HG03095 (cell line): ENCODE data around the gene NF1.

Source experiments
- ATAC-seq: cut with Tn5 transposase; IDR thresholded peaks from one replicate; pipeline ENCODE4 v1.9.1; 2021; ENCODE audit warnings: moderate library complexity; ENCODE audit not compliant: unreplicated experiment

Gene NF1

DNA sequence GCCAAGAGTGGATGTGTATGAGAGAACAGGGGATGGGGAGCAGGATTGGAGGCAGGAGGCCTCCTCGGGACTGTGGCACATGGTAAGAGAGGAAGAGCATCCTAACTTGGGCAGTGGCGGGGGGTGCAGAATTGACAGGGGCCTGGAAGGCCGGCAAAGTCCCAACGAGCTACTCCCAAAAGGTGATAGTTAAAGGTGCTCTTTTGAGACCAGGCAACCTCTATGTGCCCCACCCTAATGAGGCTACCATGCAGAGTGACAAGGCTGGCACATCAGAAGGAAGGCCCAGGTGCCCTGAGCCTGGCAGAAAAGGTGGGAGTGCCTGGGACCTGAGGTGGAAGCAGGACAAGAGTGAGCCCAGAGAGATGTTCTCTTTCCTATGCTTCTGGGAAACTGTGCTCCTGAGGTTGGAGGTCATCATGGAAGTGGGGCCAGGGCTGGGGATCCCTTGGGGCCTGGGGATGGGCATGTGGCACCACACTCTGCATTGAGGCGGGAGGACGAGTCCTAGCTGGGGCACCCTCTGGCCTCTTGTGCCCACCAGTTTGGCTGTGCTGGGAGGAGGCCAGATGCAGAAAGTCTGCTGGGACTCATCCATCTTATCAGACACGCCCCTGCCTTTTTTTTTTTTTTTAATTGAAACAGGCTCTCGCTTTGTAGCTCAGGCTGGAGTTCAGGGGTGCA is 302.6 kb downstream of the NF1 start:
- no peak for ATAC-seq

DNA sequence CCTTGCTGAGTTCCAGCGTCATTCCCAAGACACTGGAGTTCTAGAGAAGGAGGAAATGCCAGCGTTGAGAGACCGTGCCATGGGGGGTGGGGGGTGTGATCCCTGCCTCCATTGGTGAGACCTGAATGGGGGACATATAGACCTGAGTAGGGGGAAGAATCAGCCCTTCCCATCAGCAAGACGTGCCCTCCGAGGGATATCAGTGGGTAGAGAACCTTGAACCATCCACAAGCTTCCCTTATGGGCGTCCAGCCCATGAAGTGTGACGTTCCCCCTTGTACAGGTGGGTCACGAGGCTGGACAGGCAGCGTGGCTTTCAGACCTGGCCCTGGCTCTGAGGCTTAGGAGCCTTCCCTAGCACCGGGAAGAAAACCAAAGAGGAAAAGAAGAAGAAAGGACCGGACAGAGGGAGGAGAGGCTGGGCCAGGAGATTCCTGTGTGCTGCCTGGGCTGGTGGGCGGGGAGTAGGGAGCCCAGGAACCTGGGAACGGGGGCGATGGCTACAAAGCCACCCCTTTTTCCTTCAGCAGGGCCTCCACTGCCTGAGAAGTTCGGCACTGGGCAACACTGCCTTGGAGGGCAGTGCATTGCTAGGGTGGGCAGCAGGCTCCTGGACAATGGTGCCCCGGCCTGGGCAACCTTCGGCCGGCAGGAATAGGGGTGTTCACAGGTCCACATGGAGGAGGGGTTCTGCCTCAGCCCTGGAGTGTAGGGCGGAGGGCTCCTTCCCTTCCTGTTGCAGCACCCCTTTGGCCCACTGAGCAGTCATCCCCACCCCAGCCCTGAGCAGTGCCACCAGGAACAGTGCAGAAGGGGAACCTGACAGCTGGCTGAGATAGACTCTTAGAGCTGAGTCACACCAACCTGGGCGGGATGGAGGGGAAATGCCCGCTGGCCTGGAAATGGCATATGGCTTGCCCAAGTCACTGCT is 303.9 kb downstream of the NF1 start:
- ATAC-seq = no peak

DNA sequence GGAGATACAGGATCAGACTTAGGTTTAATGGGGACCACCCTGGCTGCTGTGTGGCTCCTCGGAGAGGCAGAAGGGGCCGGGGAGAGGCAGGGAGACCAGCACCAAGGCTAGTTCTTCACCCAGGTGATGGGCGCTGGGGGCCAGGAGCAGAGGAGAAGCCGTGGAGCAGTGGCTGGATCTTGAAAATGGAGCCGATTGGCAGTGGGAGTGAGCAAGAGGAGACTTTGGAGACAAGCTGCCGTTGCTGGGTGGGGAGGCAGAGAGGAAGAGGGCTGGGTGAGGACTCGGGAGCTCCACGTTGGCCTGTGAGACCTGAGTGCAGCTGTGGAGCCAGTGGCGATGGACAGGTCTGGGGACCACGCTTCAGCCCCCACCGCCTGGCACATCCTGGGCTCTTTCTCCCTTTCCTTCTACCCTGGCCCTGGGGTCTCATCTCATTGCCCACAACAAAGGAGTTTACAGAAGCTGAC is 305.7 kb downstream of the NF1 start:
- no peak for ATAC-seq

DNA sequence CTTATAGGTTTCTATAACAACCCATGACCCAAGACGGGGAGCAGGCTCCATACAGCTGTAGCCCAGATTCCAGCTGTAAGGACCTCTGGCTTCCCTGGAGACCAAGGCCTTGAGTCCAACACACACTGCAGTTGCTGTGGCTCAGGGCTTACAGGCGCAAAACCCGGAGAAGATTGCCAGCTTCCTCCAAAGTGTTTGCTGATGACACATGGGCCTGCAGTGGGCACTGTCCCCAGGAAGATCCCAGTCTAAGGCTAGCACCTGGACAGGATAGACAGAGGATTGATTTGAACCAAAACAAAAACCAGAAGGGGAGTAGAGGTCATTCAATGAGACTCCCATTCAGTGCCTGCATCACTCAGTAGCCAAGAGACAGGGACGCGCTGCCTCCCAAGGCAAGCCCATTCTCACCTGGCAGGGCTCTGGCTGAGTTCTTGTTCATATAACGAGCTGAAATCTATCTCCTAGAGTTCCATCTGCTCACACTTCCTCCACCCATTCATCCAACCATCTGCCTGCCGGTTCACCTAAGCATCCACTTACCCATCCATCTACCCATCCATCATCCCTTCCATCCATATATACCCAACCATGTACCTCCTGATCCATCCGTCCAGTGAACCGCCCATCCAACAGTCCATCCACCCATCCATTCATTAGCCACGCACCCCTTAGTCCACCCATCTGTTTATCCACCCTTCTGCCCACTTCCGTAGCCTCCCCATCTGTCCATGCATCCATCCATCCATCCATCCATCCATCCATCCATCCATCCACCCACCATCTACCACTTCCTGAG is 306.9 kb downstream of the NF1 start:
- no peak for ATAC-seq

DNA sequence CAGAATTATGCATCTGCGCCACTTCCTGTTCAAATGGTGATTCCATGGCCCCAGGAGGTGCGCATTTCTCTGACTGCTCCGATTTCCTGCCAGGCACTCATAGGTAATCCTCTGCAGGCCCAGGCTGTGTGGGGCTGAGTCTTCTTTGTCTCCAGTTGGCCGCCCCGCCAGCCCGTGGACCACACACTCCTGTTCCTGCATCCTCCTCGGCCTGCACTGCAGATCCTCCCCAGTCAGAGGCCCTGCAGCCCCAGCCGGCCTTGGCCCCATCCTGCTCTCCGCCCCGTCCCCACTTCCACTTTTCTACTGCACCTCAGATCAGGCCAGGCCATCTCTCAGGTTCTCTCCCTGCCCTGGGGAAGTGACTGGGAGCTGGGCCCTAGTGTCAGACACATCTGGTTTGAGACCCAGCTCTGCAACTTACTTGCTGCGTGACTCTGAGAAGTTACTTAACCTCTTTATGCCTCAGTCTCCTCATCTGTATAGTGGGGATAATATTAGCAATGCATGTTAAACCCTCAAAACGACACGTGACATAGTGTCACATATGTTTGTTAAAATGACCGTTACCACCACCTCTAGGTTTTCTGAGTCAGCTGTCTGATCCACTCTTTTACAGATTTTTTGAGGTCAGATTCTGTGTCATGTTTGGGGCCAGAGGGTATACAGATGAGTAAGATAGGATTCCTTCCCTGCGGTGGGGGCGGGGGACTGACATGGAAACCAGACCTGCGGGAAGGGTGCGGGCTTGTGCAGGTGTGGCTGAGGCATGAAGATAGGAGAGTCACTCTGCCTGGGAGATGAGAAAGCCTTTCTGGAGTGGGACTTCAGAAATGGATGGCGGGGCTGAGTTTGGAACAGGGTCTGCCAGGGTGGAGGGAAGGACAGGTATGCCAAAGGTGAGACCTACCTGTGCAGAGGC is 309.5 kb downstream of the NF1 start:
- ATAC-seq = no peak

DNA sequence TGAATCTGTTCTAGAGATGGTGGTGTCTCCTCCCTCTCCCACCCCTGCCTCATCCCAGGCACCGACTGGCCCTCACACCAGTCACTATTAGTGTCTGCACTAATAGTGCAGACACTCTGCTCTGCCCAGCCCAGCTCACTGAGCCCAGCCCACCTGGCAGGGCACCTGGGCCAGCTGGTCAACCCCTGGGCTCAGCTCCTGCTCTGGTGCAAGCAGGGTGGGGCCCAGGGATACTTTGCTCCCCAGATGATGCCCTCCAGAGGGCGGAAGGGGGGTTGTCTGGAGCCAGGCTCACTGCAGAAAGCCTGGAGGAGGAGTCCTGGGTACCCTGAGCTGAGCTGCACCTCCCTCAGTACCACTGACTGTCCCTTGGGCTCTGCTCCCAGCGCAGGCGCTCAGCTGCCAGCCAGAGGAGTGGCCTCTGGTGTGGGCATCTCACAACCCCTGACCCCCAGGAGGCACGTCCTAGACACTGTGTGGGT is 311.2 kb downstream of the NF1 start:
- ATAC-seq = no peak

DNA sequence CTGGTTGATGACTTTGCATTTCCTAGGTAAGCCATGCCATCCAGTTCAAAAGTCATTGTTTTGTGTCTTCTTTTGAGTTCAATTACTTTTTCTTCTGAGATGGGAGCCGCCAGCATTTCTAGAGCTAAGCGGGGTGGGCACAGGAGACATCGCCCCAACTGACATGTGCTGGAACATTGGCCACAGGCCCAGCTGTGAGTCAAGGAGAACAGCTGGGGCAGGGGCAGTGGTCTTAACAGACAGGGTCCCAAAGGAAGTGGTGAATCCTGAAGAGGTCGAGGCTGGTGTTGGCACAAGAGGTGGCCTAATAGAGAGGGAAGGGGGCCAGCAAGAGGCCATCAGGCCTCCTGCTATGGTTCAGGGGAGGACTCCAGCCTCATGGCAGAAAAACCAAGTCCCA is 313.8 kb downstream of the NF1 start:
- ATAC-seq = no peak

DNA sequence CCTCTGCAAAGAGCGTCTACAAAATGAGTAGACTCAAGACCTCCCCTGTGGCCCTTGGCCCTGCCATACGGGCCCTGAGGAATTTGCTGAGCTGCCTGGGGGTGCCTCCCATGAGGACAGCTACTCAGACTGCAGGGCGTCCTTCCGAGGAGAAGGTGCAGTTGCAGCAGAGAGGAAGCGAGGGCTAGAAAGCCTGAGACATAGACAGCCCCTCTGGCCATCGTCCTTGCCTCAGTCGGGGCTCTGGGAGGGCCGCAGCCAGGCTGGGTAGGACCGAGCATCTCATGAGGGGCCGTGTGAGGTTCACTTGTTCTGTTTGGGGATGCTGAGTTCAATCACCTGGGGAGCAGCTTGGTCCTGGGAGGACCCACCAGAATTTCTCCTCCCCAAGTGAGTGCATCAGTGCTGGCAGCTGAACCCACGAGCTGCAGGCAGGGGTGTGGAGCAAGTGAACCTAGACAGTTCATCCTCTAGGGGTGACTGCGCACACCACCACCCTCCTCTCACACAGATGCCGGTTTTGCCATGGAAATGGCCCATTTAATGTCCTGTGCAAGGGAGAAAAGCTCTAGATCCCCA is 317.0 kb downstream of the NF1 start:
- ATAC-seq = no peak

DNA sequence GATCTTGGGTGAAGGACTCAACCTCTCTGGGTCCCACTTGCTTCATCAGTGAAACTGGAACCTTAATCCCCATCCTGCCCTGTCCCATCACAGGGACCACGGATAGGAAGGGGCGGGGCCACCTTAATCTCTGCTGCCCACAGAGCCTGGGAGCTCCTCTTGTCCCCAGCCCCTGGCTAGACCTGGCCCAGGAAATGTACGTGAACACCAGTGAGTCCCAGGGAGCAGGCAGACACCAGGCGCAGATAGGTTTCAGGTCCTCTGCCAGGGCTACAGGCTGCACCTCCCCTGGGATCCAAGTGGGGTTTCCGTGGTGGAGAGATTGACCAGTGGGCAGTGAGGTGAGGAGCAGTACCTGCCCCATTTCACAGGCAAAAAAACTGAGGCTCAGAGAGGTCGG is 317.7 kb downstream of the NF1 start:
- ATAC-seq = no peak

DNA sequence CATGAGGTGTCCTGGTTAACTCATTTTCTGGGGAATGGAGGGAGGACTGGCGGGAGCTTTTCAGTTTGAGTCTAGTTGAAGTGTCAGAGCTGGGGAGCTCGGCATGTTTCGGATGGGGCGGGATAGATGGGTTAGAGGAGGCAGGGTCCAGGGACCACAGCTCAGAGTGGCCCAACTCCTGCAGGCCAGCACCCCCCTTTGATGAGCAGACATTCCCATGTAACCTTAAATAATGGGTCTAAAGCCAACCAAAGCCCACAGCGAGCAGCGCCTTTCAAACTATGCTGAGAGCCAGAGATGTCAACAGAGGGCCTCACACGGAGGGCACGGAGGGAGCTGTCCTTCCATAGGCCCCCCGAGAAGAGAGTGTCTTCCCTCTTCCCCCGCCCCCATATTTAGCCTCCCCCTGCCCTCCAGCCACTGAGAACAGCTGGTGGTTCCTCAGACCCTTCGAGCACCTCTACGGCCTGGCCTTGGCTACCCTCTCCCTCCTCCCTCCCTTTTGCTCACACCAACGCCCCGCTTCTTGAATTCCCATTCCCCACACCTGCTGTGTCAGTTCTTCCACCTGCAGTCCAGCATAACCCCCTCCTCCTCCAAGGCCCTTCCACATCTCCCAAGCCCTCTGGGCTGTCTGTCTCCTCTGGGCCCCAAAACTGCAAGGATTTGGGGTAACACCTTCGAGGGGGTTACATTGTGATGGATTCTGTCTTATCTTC is 318.5 kb downstream of the NF1 start:
- ATAC-seq = no peak

DNA sequence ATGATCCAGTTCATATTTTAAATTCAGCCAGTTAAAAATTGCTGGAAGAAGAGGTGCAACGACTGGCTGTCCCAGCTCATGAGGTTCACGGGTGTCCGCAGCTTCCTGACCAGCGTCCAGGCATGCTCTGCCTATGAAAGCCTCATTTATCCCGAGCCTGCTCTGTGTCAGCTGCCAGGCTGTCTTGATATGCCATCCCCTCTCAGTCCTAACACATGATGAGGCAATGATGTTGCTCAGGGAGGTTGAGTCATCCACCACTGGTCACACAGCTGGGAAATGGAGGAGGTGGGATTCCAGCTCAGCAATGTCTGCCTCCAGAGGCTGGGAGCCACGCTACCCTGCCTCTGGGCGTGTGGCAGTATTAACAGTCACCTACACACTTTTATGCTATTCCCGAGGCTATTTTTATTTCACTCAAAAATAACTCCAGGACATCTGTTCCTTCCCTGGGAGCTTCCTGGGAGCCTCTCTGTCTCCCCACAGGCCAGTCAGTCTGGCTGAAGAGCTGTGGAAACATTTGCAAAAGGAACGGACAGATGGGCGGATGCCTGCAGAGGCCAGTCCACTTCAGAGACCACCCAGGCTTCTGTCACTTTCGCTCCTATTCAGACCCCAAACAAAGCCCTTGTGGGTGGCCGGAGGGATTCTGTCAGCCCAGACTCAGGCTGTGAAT is 319.2 kb downstream of the NF1 start:
- no peak for ATAC-seq

DNA sequence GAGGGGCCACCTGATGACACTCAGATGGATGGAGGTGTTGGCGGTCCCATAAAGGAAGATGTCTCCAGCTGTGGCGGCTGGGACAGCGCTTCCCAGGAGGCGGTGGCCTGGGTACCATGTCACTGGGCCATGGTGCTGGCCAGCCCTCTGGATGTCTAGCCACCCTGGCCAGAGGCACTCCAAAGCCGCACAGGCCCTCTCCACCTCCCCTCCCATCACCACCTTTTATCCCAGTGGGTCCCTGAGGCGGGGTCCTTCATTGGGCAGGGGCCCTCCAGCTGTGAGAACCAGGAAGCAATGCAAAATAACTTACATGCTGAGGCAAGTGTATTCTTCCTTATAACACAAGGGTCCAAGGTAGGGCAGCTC is 319.8 kb downstream of the NF1 start:
- ATAC-seq = no peak

DNA sequence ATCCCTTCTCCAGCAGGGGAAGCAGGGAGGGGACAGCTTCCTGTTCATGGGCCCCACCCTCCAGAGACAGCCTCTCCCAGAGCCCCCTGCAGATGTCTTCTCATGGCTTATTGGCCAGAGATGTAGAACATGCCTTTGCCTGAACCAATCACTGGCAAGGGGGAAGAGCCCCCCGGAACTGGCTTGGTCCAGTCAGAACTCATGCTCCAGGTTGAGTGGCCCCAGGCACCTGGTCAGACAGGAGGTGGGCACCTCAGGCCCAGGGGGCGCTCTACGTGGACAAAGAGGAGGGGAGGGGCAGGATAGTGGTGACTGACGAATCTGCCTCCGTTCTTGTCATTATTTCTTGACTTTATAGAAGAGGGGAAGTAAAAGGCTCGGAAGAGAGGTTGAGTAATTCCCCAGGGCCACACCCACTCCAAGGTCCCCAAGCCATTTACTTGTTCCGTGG is 320.3 kb downstream of the NF1 start:
- ATAC-seq = no peak

DNA sequence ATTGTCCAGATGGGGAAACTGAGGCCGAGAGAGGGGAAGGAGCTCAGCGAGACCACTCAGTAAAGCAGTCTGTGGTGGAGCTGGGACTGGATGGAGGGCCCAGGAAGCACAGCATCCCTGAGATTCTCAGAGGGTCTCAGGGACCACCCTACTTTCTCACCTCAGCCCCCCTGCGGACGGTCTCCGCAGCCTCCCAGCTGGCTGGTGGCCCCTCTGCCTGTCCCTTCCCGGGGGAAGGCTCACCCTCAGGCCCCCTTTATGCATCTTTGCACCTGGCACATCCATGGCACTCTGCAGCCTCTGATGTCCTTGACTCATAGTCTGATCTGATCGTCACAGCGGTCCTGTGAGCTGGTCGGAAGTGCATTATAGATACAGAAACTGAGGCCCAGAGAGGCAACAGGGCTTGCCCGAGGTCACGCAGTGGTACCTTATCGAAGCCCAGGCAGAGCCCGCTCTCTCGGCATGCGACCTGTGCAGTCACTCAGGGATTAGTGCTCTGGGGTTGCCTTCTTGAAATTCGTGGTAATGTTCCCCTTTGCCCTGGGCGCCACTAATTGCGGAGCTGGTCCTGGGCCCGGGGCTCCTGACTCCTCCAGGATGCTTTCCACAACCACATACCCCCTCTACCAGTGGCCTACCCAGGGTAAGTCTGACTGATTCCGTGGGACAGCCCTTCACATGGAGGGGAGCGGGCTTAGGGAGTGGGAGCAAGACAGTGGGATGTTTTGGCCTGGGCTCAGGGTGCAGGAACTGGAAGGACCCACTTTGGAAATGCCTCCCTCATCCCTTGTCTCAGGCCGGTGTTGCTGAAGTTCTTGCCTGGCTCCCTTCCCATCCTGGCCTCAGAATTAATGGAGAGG is 321.1 kb downstream of the NF1 start:
- no peak for ATAC-seq

DNA sequence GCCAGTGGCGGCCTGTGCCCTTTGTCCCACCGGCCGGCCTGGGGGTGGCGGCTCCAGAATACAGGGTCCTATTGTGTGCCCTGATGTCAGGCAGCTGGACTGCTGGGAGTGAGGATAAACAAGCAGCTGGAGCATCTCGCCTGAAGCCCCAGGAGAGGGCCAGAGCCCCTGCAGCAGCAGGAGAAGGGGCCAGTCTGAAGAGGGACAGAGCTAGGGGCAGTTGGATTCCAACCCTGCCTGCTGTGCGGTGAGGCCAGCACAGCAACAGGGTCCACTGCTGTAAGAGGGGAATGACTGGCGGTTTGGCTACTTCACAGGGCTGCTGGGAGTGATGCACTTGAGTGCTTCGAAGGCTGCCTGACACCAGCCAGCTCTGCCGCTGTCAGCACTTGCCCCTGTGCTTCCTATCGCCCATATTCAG is 321.7 kb downstream of the NF1 start:
- ATAC-seq = no peak

DNA sequence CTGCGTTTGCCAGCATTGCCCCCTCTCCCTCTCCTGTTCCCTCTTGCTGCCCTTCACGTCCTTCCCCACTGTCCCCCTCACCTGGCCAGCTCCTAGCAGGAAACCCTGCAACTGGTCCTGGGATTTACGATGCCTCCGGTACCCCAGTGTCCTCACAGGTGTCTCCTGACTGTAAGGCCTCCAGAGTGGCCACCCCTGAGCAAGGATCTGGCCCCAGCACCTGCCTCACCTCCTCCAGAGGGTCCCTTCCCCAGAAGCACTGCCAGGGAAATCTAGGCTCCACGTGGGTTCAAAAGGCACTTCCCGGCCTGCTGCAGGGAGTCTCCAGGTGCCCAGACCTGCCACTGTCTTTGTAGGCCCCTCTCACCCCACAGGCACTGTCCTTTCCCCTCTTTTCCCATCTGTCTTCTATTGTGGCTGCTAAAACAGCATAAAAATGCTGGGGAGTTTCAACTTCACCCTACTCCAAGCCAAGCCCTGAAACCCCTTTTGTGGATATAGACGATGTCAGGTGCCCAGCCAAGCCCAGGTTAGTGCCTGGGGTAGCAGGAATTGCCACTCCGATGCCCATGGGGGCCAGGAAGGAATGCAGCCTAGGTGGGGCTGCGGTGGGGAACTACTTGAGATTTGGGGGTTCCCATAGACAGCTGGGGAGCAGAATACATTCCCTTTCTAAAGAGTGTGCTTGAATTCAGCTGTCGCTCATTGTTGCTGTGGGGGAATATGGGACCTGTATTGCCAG is 322.4 kb downstream of the NF1 start:
- ATAC-seq = no peak

DNA sequence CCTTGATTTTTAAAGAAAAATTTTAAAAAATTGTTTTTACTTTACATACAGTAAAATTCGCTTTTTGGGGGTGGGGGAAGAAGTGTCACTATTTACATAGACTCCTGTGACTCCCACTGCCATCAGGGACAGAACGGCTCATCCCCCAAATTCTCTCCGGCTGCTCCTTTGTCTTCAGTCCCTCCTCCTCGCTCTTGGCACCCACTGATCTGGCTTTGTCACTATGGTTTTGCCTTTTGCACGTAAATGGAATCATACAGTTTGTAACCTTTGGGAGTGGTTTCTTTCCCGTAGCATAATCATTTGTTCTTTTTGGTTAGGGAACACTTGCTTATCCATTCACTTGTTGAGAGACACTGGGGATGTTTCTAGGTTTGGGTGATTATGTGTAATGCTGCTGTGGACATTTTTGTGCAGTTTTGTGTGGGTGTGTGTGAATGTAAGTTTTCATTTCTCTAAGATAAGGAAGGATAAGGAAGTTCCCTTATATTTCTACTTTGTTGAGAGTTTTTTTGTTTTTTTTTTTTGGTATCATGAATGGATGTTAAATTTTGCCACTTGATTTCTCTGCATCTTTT is 324.1 kb downstream of the NF1 start:
- ATAC-seq = no peak
